ENCODE data around the gene ODAD4.

DNA sequence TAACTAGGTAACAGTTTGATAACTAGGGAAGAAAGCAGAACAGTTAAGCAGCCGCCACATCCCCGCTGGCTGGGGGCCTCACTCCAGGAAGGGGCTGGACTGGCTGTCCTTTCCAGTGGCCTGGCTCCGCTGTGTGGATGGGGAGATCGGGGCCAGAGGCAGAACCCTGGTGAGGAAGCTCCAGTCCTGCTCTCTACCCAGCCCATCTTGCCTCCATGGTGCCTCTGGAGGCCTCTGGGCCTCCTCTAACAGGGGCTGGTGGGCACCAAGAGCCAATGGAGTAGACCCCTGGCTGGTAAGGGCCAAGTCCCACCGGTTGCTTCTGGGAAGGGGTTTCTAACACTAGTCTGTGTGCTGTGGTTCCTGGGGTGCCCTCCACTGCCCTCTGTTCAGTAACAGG lies 44.2 kb downstream of the ODAD4 start:
- TF ChIP-seq CTCF (IDR thresholded peaks at IDR 0.05 in 2 of 3, conservative IDR thresholded peaks at IDR 0.05 in 1 of 3; ENCODE audit: borderline replicate concordance in 1 of 3, insufficient read depth in 1 of 3, low read depth in 2 of 3, low read length in 2 of 3) (no peak), EZH2 (IDR thresholded peaks at IDR 0.05) (no peak), POLR2A (IDR thresholded peaks at IDR 0.05; ENCODE audit: borderline replicate concordance, extremely low read depth, insufficient read depth, insufficient read length) (no peak), POLR2AphosphoS5 (IDR thresholded peaks at IDR 0.05; ENCODE audit: low read depth, low read length) (no peak)
- TF ChIP-seq, protein P1, sequence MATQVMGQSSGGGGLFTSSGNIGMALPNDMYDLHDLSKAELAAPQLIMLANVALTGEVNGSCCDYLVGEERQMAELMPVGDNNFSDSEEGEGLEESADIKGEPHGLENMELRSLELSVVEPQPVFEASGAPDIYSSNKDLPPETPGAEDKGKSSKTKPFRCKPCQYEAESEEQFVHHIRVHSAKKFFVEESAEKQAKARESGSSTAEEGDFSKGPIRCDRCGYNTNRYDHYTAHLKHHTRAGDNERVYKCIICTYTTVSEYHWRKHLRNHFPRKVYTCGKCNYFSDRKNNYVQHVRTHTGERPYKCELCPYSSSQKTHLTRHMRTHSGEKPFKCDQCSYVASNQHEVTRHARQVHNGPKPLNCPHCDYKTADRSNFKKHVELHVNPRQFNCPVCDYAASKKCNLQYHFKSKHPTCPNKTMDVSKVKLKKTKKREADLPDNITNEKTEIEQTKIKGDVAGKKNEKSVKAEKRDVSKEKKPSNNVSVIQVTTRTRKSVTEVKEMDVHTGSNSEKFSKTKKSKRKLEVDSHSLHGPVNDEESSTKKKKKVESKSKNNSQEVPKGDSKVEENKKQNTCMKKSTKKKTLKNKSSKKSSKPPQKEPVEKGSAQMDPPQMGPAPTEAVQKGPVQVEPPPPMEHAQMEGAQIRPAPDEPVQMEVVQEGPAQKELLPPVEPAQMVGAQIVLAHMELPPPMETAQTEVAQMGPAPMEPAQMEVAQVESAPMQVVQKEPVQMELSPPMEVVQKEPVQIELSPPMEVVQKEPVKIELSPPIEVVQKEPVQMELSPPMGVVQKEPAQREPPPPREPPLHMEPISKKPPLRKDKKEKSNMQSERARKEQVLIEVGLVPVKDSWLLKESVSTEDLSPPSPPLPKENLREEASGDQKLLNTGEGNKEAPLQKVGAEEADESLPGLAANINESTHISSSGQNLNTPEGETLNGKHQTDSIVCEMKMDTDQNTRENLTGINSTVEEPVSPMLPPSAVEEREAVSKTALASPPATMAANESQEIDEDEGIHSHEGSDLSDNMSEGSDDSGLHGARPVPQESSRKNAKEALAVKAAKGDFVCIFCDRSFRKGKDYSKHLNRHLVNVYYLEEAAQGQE (IDR thresholded peaks at IDR 0.05; ENCODE audit: low read depth): no peak
- TF ChIP-seq, protein P2, sequence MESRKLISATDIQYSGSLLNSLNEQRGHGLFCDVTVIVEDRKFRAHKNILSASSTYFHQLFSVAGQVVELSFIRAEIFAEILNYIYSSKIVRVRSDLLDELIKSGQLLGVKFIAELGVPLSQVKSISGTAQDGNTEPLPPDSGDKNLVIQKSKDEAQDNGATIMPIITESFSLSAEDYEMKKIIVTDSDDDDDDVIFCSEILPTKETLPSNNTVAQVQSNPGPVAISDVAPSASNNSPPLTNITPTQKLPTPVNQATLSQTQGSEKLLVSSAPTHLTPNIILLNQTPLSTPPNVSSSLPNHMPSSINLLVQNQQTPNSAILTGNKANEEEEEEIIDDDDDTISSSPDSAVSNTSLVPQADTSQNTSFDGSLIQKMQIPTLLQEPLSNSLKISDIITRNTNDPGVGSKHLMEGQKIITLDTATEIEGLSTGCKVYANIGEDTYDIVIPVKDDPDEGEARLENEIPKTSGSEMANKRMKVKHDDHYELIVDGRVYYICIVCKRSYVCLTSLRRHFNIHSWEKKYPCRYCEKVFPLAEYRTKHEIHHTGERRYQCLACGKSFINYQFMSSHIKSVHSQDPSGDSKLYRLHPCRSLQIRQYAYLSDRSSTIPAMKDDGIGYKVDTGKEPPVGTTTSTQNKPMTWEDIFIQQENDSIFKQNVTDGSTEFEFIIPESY (IDR thresholded peaks at IDR 0.05; ENCODE audit: extremely low read depth, insufficient replicate concordance, low read length): no peak
